ENCODE data around the gene OVCA2.

- TF ChIP-seq CTCF (IDR thresholded peaks at IDR 0.05): no peak
- no peak for TF ChIP-seq EP300 (IDR thresholded peaks at IDR 0.05; ENCODE audit: borderline replicate concordance in 1 of 2, low read depth in 1 of 2, low read length in 1 of 2)
- TF ChIP-seq POLR2AphosphoS5 (IDR thresholded peaks at IDR 0.05; ENCODE audit: low read depth, low read length): no peak
- TF ChIP-seq RXRA (IDR thresholded peaks at IDR 0.05; ENCODE audit: borderline replicate concordance, low read depth): no peak
- TF ChIP-seq RAD21 (IDR thresholded peaks at IDR 0.05; ENCODE audit: low read length): no peak
- no peak for TF ChIP-seq EZH2phosphoT487 (IDR thresholded peaks at IDR 0.05; ENCODE audit: borderline replicate concordance, low read depth)
- TF ChIP-seq RCOR1 (IDR thresholded peaks at IDR 0.05; ENCODE audit: low read length): no peak
- no peak for TF ChIP-seq TAF1 (IDR thresholded peaks at IDR 0.05; ENCODE audit: borderline replicate concordance, low read depth, low read length)
- TF ChIP-seq PBX3 (IDR thresholded peaks at IDR 0.05): no peak
Measured at GRCh38 chr17:2077040-2077439, 35.2 kb downstream of the OVCA2 start.

All from SK-N-SH (cell line).